GM18507 (cell line): Measurements from ENCODE around the gene TFDP2.
"Not testable (repeated sequence)": the region's sequence is repeated elsewhere in the genome, so short reads cannot be mapped to it uniquely, and the experiment has no call there.

Experiments used
- DNase-seq: peaks from one replicate; pipeline ENCODE4 v3.0.0; 2011; ENCODE audit warnings: low read depth; ENCODE audit not compliant: insufficient read length; ENCODE audit errors: extremely low spot score
- FAIRE-seq: peaks from 2 replicates; lab custom pipeline; 2011; peaks lifted over from hg19 to GRCh38; lab: Jason Lieb, UNC

Gene TFDP2

GRCh38 chr3:141941093-141941492 is 208.3 kb downstream of the TFDP2 start:
- FAIRE-seq (no peak), DNase-seq (no peak)

- DNase-seq (no peak), FAIRE-seq (no peak)
These were observed 209.1 kb downstream of the TFDP2 start for GRCh38 chr3:141940194-141940776.

- no peak for DNase-seq
- no peak for FAIRE-seq
These were observed 209.6 kb downstream of the TFDP2 start for GRCh38 chr3:141939759-141940158.

- DNase-seq (no peak), FAIRE-seq (no peak)
These were observed 211.3 kb downstream of the TFDP2 start for GRCh38 chr3:141938011-141938500.

GRCh38 chr3:141934354-141934753 is 215.0 kb downstream of the TFDP2 start:
- FAIRE-seq (no peak), DNase-seq (no peak)

- FAIRE-seq (no peak), DNase-seq (no peak)
These were observed 215.7 kb downstream of the TFDP2 start for GRCh38 chr3:141933421-141934300.

GRCh38 chr3:141930801-141931200 is 218.5 kb downstream of the TFDP2 start:
- no peak for FAIRE-seq
- no peak for DNase-seq

- no peak for FAIRE-seq
These were observed 219.9 kb downstream of the TFDP2 start for GRCh38 chr3:141929341-141929995.

GRCh38 chr3:141928631-141929270 is 220.6 kb downstream of the TFDP2 start:
- FAIRE-seq (no peak), DNase-seq (no peak)

More at GRCh38 chr3:141929341-141929995, 219.9 kb downstream of the TFDP2 start:
- no peak for DNase-seq

GRCh38 chr3:141926929-141927328 is 222.4 kb downstream of the TFDP2 start:
- no peak for FAIRE-seq

GRCh38 chr3:141925677-141926076 is 223.7 kb downstream of the TFDP2 start:
- DNase-seq, FAIRE-seq: not testable (repeated sequence)

More at GRCh38 chr3:141926929-141927328, 222.4 kb downstream of the TFDP2 start:
- DNase-seq, result no peak

- no peak for FAIRE-seq
- no peak for DNase-seq
These were observed 228.0 kb downstream of the TFDP2 start for GRCh38 chr3:141921316-141921715.

GRCh38 chr3:141920701-141921100 is 228.6 kb downstream of the TFDP2 start:
- no peak for DNase-seq
- no peak for FAIRE-seq

- no peak for DNase-seq
- no peak for FAIRE-seq
These were observed 233.6 kb downstream of the TFDP2 start for GRCh38 chr3:141915766-141916165.

GRCh38 chr3:141915016-141915415 is 234.3 kb downstream of the TFDP2 start:
- no peak for FAIRE-seq

GRCh38 chr3:141914311-141914710 is 235.0 kb downstream of the TFDP2 start:
- DNase-seq (no peak), FAIRE-seq (no peak)

More at GRCh38 chr3:141915016-141915415, 234.3 kb downstream of the TFDP2 start:
- no peak for DNase-seq

GRCh38 chr3:141913150-141913811 is 236.1 kb downstream of the TFDP2 start:
- peak; percentile 35 for DNase-seq
- peak; percentile 74 for FAIRE-seq

GRCh38 chr3:141909986-141910385 is 239.4 kb downstream of the TFDP2 start:
- not testable (repeated sequence) for FAIRE-seq, DNase-seq

GRCh38 chr3:141909408-141909807 is 239.9 kb downstream of the TFDP2 start:
- FAIRE-seq (no peak), DNase-seq (no peak)
